Suprapubic skin (tissue), 4 donors: ENCODE measurements around the gene WDR31. TPM values are rescaled to one million over a fixed set of nuclear protein-coding genes. Genes with fewer than 3 reads are reported as not detected.
"Not testable (repeated sequence)": the region's sequence is repeated elsewhere in the genome, so short reads cannot be mapped to it uniquely, and the experiment has no call there.

ENCODE experiments used
- DNase-seq, 2 donors: peaks; one replicate each; pipeline ENCODE4 v3.0.0-alpha.2; 2019; ENCODE audit warnings: low spot score in 2 of 2
- H3K27ac ChIP-seq: fragments of 200-600 bp; sonication (generic); one replicate; pipeline ENCODE4 v1.5.1; 2019
- H3K27me3 ChIP-seq: fragments of 200-600 bp; sonication (generic); one replicate; pipeline ENCODE4 v1.5.1; 2019
- H3K36me3 ChIP-seq: fragments of 200-600 bp; sonication (generic); one replicate; pipeline ENCODE4 v1.5.1; 2019
- H3K4me1 ChIP-seq: fragments of 200-600 bp; sonication (generic); one replicate; pipeline ENCODE4 v1.5.1; 2019
- H3K4me3 ChIP-seq: fragments of 200-600 bp; sonication (generic); one replicate; pipeline ENCODE4 v1.5.1; 2019; ENCODE audit warnings: mild to moderate bottlenecking
- H3K9me3 ChIP-seq: fragments of 200-600 bp; sonication (generic); one replicate; pipeline ENCODE4 v1.5.1; 2019
- EP300 ChIP-seq: sonication (generic); formaldehyde crosslinking; IDR thresholded peaks from one replicate; pipeline ENCODE4 v1.6.1; 2017; ENCODE audit warnings: antibody characterized with exemption
- POLR2A ChIP-seq, 2 donors: fragments of 450-650 bp; IDR thresholded peaks; one replicate each; pipeline ENCODE4 v1.6.1; 2017; ENCODE audit warnings: antibody characterized with exemption in 2 of 2, mild to moderate bottlenecking in 2 of 2, moderate library complexity in 2 of 2
- POLR2AphosphoS5 ChIP-seq, 3 donors: sonication (generic); formaldehyde crosslinking; IDR thresholded peaks; one replicate each; pipeline ENCODE4 v1.6.1; 2017; ENCODE audit warnings: antibody characterized with exemption in 3 of 3
- WGBS: methylation state at CpG from one replicate; pipeline ENCODE4 v1.1.5; 2018; 5-methylcytosine and 5-hydroxymethylcytosine counted together
- total RNA-seq, 4 donors: library from RNA; depleted of rRNA; stranded (reverse); fragments of >200 nt; gene quantifications; one replicate each; pipeline ENCODE4 v1.1.0, GENCODE V29; 2016
- TF ChIP-seq, protein P1 (sequence below), 2 donors: fragments of 200-600 bp in 1 of 2; fragments of 450-650 bp in 1 of 2; sonication (generic) in 1 of 2; IDR thresholded peaks; one replicate each; pipeline ENCODE4 v1.5.1; 2016 to 2019; ENCODE audit warnings: antibody characterized with exemption in 2 of 2, mild to moderate bottlenecking in 1 of 2, moderate library complexity in 1 of 2

Gene WDR31
- total RNA-seq, 4 donors from 2014 or later: 1.2 to 3.5 (median 1.7) TPM

DNA sequence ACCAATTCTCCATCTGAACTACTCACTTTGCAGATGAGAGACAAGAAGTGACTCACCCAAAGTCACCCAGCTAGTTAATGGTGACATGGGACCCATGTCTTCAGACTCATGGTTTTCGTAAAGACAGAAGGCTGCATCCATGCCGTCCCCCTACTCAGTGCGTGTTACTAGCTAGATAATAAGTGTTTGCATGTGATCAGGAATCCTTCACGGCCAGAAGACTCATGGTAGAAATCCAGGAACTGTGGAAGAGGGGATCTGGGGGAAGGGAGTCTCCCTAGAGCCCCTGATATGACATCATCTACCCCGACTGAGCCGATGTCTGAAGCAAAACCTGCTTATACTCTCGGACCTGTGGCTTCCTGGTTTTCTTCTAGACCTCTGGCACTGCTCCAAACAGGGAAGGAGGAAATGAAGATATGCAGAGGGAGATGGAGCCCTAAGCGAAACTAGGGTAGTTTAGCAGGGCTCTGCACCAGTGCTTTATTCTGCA is 40.2 kb downstream of the WDR31 start:
- H3K27ac ChIP-seq: no peak overlapping the region
- no peaks in the 10 kb centered on the region for H3K9me3 ChIP-seq
- no peak for TF ChIP-seq EP300
- TF ChIP-seq, protein P1, sequence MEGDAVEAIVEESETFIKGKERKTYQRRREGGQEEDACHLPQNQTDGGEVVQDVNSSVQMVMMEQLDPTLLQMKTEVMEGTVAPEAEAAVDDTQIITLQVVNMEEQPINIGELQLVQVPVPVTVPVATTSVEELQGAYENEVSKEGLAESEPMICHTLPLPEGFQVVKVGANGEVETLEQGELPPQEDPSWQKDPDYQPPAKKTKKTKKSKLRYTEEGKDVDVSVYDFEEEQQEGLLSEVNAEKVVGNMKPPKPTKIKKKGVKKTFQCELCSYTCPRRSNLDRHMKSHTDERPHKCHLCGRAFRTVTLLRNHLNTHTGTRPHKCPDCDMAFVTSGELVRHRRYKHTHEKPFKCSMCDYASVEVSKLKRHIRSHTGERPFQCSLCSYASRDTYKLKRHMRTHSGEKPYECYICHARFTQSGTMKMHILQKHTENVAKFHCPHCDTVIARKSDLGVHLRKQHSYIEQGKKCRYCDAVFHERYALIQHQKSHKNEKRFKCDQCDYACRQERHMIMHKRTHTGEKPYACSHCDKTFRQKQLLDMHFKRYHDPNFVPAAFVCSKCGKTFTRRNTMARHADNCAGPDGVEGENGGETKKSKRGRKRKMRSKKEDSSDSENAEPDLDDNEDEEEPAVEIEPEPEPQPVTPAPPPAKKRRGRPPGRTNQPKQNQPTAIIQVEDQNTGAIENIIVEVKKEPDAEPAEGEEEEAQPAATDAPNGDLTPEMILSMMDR (IDR thresholded peaks at IDR 0.05): no peak
- no peak for TF ChIP-seq POLR2A (IDR thresholded peaks at IDR 0.05)
- TF ChIP-seq POLR2AphosphoS5 (IDR thresholded peaks at IDR 0.05): no peak
- H3K4me1 ChIP-seq: no peaks in the 10 kb centered on the region
- H3K36me3 ChIP-seq: no peaks in the 10 kb centered on the region
- no peak overlapping the region for H3K4me3 ChIP-seq
- H3K27me3 ChIP-seq: no peaks in the 10 kb centered on the region
- DNase-seq: no peak
- 57% methylated on average over 8 of the region's 8 CpGs for WGBS

DNA sequence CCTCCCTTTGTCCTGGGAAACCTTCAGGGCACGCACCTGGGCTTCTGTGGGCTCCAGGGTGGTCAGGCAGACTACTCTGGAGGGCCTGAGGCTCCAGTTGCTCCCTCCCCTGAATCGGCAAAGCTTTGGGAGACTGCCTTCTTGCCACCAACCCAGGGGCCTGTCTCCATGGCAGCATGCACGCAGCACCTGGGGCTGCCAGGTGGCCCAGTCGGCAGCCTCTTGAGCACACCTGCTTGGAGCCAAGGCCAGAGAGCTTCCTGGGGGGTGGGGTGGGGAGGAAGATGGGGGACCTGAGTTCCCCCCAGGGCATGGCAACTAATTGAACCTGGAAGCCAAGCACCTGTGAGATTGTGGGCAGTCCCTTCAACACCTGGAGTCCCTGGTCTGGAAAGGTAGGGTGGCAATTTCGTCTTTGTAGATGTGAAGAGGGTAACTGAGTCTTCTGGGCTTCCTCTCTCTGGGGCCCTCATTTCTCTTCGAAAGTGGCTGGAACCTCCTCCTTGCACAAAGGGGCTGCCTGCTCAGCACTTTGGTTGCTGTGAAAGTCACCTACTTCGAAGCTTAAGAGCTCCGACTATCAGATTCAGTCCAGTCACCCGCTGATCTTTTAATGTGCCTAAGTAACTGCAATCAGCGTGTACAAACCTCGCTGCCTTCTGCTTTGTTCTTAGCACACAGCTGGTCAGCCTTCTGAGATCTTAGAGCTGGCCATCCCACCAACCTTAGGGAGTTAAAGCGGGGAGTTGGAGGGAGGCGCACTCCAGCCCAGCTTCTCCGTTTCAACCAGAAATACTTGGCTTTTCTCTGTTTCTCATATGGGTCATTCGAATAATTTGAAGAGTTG is 40.9 kb downstream of the WDR31 start:
- H3K27ac ChIP-seq: no peak overlapping the region
- no peak for DNase-seq
- WGBS: 88% methylated on average over 12 of the region's 15 CpGs
- TF ChIP-seq POLR2A (IDR thresholded peaks at IDR 0.05) (no peak), EP300 (no peak), POLR2AphosphoS5 (IDR thresholded peaks at IDR 0.05) (no peak)
- TF ChIP-seq, protein P1 (IDR thresholded peaks at IDR 0.05): no peak
- H3K36me3 ChIP-seq: no peaks in the 10 kb centered on the region
- no peaks in the 10 kb centered on the region for H3K4me1 ChIP-seq
- no peak overlapping the region for H3K4me3 ChIP-seq
- H3K27me3 ChIP-seq: no peaks in the 10 kb centered on the region
- H3K9me3 ChIP-seq: no peaks in the 10 kb centered on the region

DNA sequence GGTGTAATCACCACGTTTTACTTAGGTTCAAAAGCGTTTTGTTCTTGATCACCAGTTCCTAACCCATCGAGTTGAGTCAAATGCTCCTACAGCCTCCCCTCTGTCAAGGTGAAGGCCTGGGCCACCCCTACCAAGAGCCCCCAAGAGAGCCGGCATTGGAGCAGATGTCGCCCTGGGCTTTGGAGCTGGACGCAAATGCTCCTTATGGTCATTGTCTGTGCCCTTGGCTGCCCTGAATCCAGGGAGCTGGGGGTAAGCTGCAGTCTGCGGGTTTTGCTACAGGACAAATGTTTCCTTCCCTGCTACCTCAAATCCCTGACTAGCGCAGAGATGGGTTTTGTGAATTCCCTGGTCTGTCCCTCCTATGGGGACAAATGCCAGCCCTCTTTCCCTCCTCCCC is 41.8 kb downstream of the WDR31 start:
- H3K36me3 ChIP-seq: peaks cover 3% of the 10 kb centered on the region
- no peaks in the 10 kb centered on the region for H3K27me3 ChIP-seq
- H3K9me3 ChIP-seq: no peaks in the 10 kb centered on the region
- H3K4me3 ChIP-seq: no peak overlapping the region
- H3K4me1 ChIP-seq: no peaks in the 10 kb centered on the region
- no peak overlapping the region for H3K27ac ChIP-seq
- TF ChIP-seq POLR2A (IDR thresholded peaks at IDR 0.05) (no peak), EP300 (no peak), POLR2AphosphoS5 (IDR thresholded peaks at IDR 0.05) (no peak)
- TF ChIP-seq, protein P1 (IDR thresholded peaks at IDR 0.05): no peak
- no peak for DNase-seq
- WGBS: 84% methylated on average over 7 of the region's 8 CpGs

DNA sequence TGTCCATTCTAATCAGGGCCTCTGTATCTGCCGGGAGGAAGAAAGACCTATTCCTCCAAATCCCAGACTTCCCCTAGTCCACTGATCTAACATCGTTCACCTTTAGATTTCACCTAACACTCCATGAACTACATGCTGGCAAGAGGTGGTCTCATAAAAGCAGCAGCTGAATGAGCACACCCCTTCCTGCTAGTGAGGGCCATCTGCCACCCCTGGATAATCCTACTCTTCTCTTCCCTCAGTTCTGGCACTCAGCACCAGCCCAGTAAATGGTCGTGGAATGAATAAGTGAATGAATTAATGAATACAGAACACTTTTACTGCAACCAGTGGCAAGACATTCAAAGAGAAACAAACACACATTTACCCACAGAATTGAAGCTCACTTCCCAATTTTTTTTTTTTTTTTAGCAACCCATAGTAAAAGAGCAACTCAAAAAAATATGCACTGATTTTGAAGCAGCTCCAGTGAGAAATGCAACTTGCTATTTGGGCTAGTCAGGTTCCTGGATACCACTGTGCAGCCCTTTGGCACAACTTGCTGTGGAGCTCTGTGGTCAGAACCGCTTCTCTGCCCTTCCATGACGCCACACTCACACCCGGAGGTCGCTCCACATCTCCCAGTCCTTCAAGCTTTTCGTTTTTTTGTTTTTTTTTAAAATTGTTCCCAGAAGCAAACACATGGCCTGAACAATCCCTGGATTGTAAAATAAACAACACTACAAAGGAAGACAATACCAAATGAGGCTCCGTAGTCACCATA is 43.1 kb downstream of the WDR31 start:
- no peak for TF ChIP-seq EP300
- TF ChIP-seq POLR2AphosphoS5 (IDR thresholded peaks at IDR 0.05): no peak
- no peak for TF ChIP-seq POLR2A (IDR thresholded peaks at IDR 0.05)
- TF ChIP-seq, protein P1 (IDR thresholded peaks at IDR 0.05): no peak
- H3K27me3 ChIP-seq: no peaks in the 10 kb centered on the region
- no peaks in the 10 kb centered on the region for H3K4me1 ChIP-seq
- no peak for DNase-seq
- H3K4me3 ChIP-seq: no peak overlapping the region
- WGBS: 75% methylated on average over 9 of the region's 9 CpGs
- H3K9me3 ChIP-seq: no peaks in the 10 kb centered on the region
- H3K36me3 ChIP-seq: peaks cover 17% of the 10 kb centered on the region
- no peak overlapping the region for H3K27ac ChIP-seq

DNA sequence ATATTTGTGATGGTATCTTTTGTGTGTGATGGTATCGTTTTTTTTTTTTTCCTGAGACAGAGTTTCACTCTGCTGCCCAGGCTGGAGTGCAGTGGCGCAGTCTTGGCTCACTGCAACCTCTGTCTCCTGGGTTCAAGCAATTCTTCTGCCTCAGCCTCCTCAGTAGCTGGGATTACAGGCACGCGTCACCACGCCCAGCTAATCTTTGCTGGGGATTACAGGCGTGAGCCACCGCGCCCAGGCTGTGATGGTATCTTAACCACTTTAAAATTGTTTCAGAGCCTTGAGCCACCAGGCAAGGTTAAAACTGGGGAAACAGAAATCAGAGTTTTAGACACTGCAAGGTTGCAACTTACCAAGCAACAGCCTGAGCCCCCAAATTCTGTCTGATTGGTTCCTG is 43.8 kb downstream of the WDR31 start:
- H3K27ac ChIP-seq, H3K4me1 ChIP-seq, H3K9me3 ChIP-seq, H3K27me3 ChIP-seq, DNase-seq, H3K4me3 ChIP-seq: not testable (repeated sequence)
- WGBS: 92% methylated on average over 8 of the region's 8 CpGs
- peaks cover 24% of the 10 kb centered on the region for H3K36me3 ChIP-seq
